Tibial artery (tissue), 4 donors: ENCODE measurements around the gene COL27A1.

ENCODE experiments used
- DNase-seq, 2 donors: peaks; one replicate each; pipeline ENCODE4 v3.0.0-alpha.2; 2019
- H3K27ac ChIP-seq, 2 donors: fragments of 200-600 bp; sonication (generic) in 1 of 2; 1 replicate in 1 of 2; 2 replicates in 1 of 2; pipeline ENCODE4 v1.5.1; 2018 to 2019; ENCODE audit warnings: mild to moderate bottlenecking in 1 of 2
- H3K27me3 ChIP-seq, 2 donors: fragments of 200-600 bp; sonication (generic) in 1 of 2; one replicate each; pipeline versions ENCODE4 v1.5.1 to v1.6.0; 2016 to 2019
- H3K36me3 ChIP-seq, 3 donors: fragments of 200-600 bp; sonication (generic) in 2 of 3; one replicate each; pipeline ENCODE4 v1.5.1; 2016 to 2019; ENCODE audit warnings: mild to moderate bottlenecking in 2 of 3
- H3K4me1 ChIP-seq, 4 donors: fragments of 200-600 bp; sonication (generic) in 2 of 4; 1 replicate in 3 of 4; 2 replicates in 1 of 4; pipeline ENCODE4 v1.5.1; 2016 to 2019
- H3K4me3 ChIP-seq, 2 donors: fragments of 200-600 bp; sonication (generic) in 1 of 2; 1 replicate in 1 of 2; 2 replicates in 1 of 2; pipeline ENCODE4 v1.5.1; 2018 to 2019; ENCODE audit warnings: mild to moderate bottlenecking in 2 of 2
- H3K9me3 ChIP-seq, 3 donors: fragments of 200-600 bp; sonication (generic) in 1 of 3; one replicate each; pipeline ENCODE4 v1.5.1; 2016 to 2019
- CTCF ChIP-seq, 2 experiments: fragments of 200-600 bp in 1 of 2; fragments of 450-650 bp in 1 of 2; IDR thresholded peaks; one replicate each; pipeline ENCODE4 v1.5.1; 2017 to 2019; ENCODE audit warnings: antibody characterized with exemption in 2 of 2, mild to moderate bottlenecking in 1 of 2, moderate library complexity in 1 of 2
- intact Hi-C: fragments of 100-400 bp; cut with DNase I; formaldehyde crosslinking; loops from one replicate; pipeline ENCODE4 v1.15.0; 2023; ENCODE audit warnings: low total_unique reads

COL27A1 gene

GRCh38 chr9:114313186-114313585 lies 157.8 kb downstream of the COL27A1 start:
- H3K9me3 ChIP-seq = no peaks in the 10 kb centered on the region
- no peak overlapping the region for H3K4me3 ChIP-seq
- no peak for TF ChIP-seq CTCF (IDR thresholded peaks at IDR 0.05)
- H3K4me1 ChIP-seq = no peaks in the 10 kb centered on the region
- intact Hi-C loops = no loop called here
- peaks cover 0 to 16% (median 0%) of the 10 kb centered on the region in 3 donors for H3K36me3 ChIP-seq
- no peak overlapping the region for H3K27ac ChIP-seq
- DNase-seq = no peak
- no peaks in the 10 kb centered on the region for H3K27me3 ChIP-seq

- Histone ChIP-seq H3K9me3 (no peaks in the 10 kb centered on the region), H3K4me1 (no peaks in the 10 kb centered on the region), H3K36me3 (peaks cover 0 to 7% (median 0%) of the 10 kb centered on the region in 3 donors), H3K27ac (no peak overlapping the region), H3K27me3 (no peaks in the 10 kb centered on the region), H3K4me3 (no peak overlapping the region)
- peak in 1 of 2 donors; percentile 16 for DNase-seq
- no peak for TF ChIP-seq CTCF (IDR thresholded peaks at IDR 0.05)
- intact Hi-C loops = no loop called here
These were observed 159.0 kb downstream of the COL27A1 start for GRCh38 chr9:114314256-114314867.

GRCh38 chr9:114314881-114315722 lies 159.8 kb downstream of the COL27A1 start:
- H3K4me1 ChIP-seq = no peaks in the 10 kb centered on the region
- no peak for TF ChIP-seq CTCF (IDR thresholded peaks at IDR 0.05)
- H3K27ac ChIP-seq = no peak overlapping the region
- no peaks in the 10 kb centered on the region for H3K9me3 ChIP-seq
- peaks cover 0 to 7% (median 0%) of the 10 kb centered on the region in 3 donors for H3K36me3 ChIP-seq
- intact Hi-C loops = no loop called here
- peaks cover 0 to 6% of the 10 kb centered on the region in 2 donors for H3K27me3 ChIP-seq
- no peak overlapping the region for H3K4me3 ChIP-seq
- peak in 1 of 2 donors; percentile 65 for DNase-seq

- H3K9me3 ChIP-seq = no peaks in the 10 kb centered on the region
- no peaks in the 10 kb centered on the region for H3K4me1 ChIP-seq
- intact Hi-C loops = no loop called here
- no peak overlapping the region for H3K27ac ChIP-seq
- H3K4me3 ChIP-seq = no peak overlapping the region
- peaks cover 0 to 8% of the 10 kb centered on the region in 2 donors for H3K27me3 ChIP-seq
- no peak for TF ChIP-seq CTCF (IDR thresholded peaks at IDR 0.05)
- peak in 1 of 2 donors; percentile 11 for DNase-seq
- H3K36me3 ChIP-seq = peaks cover 0 to under 1% (median 0%) of the 10 kb centered on the region in 3 donors
These were observed 160.5 kb downstream of the COL27A1 start for GRCh38 chr9:114315723-114316363.

- peak in 1 of 2 donors; percentile 33 for DNase-seq
- no peak for TF ChIP-seq CTCF (IDR thresholded peaks at IDR 0.05)
- no peak overlapping the region for H3K27ac ChIP-seq
- intact Hi-C loops = no loop called here
- H3K4me1 ChIP-seq = no peaks in the 10 kb centered on the region
- H3K9me3 ChIP-seq = no peaks in the 10 kb centered on the region
- no peak overlapping the region for H3K4me3 ChIP-seq
- peaks cover 0 to 8% of the 10 kb centered on the region in 2 donors for H3K27me3 ChIP-seq
- H3K36me3 ChIP-seq = no peaks in the 10 kb centered on the region
These were observed 161.4 kb downstream of the COL27A1 start for GRCh38 chr9:114316605-114317230.
